ENCODE measurements around the gene DLX5.

DNA sequence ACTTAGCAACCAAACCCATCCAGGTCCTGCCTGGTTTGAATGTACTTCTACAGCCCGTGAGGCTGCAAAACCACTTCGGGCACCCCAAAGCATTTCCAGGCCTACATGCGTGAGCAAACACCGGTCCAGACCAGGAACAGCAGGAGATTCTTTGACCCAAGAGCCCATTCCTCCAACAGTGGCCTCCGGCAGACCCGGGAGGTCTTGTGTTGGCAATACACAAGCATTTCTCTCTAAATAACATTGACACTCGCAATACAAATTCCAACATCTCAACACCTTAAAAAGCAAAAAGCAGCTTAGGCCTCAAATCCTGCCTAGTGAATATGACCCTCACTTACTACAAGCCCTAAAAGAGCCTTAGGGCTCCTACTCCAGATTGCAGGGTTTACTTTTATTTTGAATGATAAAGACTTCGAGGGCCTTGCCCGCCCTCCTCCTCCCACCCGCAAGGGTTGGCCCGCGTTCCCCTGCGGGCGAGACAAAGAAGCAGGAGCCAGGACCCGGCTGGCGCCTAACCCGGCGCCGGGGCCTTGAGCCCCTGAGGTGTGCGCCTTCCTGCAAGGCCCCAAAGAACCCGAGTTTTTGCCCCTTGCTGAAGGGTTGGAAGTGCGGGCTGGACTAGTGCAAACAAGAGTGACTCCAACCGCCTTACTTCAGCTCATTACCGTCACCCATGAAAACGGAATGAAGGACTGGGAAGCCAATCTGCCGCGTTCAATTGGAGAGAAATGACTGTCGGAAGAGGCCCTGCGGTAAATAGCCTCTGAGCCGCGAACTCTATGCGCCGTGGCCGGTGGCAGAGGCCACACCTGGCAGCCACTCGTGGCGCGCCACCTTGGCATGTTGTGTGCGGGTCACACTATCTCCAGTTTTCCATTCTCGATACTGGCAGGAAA lies 22.7 kb downstream of the DLX5 start:
- TF ChIP-seq FOXP2 (optimal IDR thresholded peaks at IDR 0.05; ENCODE audit: borderline replicate concordance, extremely low read depth, extremely low read length, insufficient read depth): no peak
- TF ChIP-seq, protein P1, sequence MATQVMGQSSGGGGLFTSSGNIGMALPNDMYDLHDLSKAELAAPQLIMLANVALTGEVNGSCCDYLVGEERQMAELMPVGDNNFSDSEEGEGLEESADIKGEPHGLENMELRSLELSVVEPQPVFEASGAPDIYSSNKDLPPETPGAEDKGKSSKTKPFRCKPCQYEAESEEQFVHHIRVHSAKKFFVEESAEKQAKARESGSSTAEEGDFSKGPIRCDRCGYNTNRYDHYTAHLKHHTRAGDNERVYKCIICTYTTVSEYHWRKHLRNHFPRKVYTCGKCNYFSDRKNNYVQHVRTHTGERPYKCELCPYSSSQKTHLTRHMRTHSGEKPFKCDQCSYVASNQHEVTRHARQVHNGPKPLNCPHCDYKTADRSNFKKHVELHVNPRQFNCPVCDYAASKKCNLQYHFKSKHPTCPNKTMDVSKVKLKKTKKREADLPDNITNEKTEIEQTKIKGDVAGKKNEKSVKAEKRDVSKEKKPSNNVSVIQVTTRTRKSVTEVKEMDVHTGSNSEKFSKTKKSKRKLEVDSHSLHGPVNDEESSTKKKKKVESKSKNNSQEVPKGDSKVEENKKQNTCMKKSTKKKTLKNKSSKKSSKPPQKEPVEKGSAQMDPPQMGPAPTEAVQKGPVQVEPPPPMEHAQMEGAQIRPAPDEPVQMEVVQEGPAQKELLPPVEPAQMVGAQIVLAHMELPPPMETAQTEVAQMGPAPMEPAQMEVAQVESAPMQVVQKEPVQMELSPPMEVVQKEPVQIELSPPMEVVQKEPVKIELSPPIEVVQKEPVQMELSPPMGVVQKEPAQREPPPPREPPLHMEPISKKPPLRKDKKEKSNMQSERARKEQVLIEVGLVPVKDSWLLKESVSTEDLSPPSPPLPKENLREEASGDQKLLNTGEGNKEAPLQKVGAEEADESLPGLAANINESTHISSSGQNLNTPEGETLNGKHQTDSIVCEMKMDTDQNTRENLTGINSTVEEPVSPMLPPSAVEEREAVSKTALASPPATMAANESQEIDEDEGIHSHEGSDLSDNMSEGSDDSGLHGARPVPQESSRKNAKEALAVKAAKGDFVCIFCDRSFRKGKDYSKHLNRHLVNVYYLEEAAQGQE (IDR thresholded peaks at IDR 0.05; ENCODE audit: insufficient read depth in 1 of 2, low read depth in 2 of 2, low read length in 2 of 2): no peak
- TF ChIP-seq POLR2AphosphoS5 (IDR thresholded peaks at IDR 0.05; ENCODE audit: low read depth, low read length): no peak
- TF ChIP-seq TAF1 (IDR thresholded peaks at IDR 0.05; ENCODE audit: borderline replicate concordance, insufficient read depth, low read length): no peak

Data from PFSK-1 (cell line).